ENCODE measurements around the gene ALOX5AP.

The ALOX5AP gene

DNA sequence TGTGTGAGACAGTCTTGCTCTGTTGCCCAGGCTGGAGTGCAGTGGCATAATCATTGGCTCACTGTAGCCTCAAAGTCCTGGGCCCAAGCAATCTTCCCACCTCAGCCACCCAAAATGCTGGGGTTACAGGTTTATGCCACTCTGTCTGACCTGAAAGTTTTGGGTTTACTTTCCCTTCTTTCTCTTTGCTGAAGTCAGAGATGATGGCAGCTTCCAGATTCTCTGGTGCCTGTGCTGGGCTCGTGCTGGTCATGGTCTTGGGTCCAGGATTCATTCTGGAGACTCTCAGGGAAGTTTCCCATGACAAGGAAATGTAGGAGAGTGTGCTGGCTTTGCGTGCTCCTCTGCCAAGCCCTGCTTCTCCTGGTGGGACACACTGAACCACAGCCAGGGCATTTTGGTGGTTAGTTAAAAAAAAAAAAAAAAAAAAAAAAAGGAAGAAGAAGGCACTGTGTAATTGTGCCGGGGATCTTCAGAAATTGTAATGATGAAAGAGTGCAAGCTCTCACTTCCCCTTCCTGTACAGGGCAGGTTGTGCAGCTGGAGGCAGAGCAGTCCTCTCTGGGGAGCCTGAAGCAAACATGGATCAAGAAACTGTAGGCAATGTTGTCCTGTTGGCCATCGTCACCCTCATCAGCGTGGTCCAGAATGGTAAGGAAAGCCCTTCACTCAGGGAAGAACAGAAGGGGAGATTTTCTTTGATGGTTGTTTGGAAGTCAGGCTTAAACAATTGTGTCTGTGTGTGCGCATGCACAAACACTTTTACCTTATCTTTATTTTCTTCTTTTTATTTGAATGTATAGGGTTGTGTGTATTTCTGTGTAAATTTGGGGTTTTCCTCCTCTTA, at the start of gene ALOX5AP:
Gene ALOX5AP, plus strand, starts transcription at position 519 of the 847 bp plus-strand sequence. Its CDS starts 63 bp downstream, at position 582.
- DNase-seq = peak; percentile 62

DNA sequence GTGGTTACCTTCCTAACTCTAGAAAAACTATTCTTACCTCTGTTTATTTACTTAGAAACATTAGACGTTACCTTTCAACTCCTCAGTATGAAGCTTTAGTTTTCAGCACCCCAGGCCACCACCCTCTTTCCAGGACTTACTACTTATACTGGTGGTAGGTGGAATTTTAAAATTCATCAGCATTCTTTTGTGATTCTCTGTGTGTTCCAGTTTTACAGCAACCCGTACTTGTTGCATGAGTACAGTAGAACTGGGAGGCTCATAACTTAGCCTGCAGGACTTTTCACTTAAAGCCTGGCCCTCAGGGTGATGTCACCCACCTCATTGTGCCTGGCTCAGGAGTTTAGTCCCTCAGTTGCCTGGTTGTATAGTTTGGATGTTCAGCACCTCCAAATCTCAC, 49.4 kb upstream of the ALOX5AP start:
- DNase-seq = no peak

DNA sequence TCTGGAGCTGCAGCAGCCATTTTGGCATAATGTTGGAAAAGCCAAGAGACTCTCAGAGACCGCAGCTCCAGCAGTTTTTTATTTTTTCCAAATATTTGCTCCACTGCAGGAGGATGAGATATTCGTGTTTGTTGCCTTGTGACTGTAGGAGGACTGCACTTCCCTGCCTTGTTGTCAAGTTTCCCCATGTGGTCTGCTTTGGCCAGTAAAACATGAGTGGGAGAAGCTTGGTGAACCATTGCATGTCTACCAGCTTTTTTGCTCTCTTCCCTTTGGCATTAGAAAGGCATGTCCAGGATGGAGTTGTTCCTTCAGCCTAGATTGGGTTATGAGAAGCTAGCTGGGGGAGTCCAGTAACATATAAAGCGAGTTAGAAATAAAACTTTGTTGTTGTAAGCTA, 47.7 kb upstream of the ALOX5AP start:
- no peak for DNase-seq

DNA sequence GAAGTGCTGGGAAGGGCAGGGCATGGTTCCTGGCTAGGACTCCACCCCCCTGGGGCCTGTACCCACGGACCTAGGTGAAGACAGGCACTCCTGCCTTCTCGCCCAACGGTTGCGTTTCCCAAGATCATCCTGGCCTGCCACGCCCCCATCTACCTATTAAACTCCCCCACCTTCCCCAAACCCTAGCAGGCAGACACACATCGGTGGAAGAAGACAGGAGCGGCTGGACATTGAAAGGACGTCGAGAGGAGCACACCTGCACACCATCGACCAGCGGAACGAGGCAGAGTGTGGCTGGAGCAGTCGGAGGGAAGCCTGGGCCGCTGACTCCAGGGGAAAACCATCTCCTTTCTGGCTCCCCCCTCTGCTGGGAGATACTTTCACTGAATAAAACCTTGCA, 45.6 kb upstream of the ALOX5AP start:
- DNase-seq = no peak

DNA sequence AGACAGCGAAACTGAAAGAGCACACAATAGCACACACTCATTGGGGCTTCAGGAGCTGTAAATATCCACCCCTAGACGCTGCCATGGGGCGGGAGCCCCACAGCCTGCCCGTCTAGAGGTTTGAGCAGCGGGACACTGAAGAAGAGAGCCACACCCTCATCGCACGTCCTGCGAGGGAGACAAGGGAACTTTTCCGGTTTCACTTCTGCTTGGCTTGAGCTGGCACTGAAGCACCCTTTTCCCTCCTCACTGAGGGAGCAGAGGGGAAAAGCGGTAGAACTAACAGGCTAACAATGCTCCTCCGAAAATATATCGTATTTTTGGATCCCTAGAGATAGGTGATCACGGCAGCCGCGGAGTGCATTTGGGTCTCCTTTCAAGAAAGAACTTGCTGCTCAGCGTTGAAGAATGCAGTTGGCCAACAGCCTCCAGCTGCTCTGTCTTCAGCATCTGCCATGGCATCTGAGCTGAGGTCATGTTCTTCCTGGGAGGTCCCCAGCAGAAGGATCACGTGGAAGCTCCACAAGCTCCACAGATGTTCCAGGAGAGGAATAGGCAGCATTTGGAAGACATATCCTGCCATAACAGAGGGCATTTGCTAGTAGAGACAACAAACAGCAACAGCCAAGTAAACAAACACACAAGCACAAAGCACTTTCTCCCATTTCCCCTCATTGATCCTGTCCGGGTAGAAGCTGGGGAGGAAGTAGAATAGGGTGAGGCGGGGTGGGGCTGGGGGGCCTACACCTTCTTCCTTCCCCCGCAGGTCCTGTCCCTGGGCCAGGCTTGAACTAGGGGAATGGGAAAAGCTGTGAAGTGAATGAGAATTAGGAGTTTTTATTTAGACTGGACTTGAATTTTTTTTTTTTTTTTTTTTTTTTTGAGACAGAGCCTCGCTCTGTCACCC, 44.8 kb upstream of the ALOX5AP start:
- peak; percentile 25 for DNase-seq

DNA sequence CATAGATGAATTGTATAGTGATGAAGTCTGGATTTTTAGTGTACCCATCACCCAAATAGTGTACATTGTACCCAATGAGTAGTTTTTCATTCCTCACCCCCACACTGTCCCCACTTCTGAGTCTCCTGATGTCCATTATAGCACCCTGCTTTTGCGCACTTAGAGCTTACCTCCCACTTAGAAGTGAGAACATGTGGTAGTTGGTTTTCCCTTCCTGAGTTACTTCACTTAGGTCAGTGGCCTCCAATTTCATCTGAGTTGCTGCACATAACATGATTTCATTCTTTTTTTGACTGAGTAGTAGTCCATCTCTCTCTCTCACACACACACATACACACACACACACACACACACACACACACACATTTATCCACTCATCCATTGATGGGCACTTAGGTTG, 43.2 kb upstream of the ALOX5AP start:
- no peak for DNase-seq

DNA sequence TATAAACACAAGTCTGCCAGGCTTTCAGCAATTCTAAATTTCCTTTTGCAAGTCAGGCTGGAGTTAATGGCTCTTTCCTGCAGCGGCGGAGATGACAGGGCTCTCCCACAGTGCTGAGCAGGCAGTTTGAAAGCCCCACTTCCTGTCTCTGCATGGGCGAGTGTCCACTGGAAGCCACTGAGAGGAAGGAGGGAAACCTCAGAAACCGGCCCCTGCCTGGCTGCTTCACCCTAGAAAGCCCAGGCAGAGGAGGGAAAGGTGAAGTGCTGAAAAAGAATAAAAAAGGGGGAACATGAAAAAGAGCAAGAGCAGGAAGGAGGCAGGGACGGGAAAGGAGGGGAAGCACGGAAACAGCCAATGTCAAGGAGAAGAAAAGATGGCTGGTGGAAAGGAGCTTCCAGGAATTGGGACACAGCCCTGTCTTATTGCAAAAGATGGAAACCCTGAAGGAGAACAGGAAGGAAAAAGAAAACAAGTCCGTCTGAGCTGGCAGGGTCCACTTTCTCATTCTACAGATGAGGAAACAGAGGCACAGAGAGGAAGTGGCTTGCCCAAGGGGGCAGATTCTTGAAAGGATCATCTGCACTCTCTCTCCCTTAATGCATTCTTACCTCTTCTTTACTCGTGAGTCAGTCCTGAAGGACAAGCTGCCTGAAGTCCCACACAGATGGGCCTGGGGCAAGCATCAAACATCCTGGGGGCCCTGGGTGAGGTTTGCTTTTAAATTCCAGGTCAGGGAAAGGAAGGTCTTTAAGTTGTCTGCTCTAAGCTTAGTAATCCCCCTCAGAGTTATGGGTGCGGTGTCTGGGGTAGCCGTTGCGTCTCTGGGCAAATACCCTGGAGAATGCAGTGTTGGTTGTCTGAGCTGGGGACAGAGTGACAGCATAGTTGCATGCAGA, 38.8 kb upstream of the ALOX5AP start:
- no peak for DNase-seq

DNA sequence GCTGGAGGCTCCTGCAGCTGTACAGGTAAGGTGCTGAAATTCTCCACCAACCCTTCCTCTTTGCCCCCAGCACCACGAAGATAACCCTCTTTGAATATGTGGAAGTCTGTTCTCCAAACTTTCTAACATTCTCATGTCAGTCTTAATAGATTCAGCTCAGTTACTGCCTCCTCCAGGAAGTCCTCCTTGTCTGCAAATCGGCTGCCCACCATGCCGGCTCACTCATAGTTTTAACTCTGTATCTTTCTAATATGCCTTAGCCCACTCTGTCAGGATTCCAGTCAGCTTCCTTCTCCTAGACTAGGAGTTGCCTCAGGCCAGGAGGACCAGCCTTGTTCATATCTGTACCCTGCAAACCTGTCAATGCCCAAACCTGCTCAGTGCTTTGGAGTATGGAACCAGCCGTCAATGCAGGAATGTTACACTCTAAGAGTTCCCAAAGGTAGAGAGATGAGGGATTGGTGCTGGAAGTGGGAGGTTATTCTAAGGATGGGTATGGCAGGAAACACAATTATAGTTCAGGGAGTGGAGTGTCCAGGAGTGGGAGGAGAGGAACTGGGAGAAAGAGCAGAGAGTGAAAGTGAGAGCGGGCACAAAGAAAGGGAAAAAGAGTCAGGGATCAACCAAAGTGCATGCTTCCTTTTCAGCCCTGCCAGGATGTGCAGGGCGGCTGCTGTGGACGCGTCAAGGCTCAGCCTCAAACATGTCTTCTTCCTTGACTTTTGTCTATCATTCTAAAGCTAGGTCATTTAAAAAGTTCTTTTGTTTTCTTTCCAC, 38.0 kb upstream of the ALOX5AP start:
- no peak for DNase-seq

DNA sequence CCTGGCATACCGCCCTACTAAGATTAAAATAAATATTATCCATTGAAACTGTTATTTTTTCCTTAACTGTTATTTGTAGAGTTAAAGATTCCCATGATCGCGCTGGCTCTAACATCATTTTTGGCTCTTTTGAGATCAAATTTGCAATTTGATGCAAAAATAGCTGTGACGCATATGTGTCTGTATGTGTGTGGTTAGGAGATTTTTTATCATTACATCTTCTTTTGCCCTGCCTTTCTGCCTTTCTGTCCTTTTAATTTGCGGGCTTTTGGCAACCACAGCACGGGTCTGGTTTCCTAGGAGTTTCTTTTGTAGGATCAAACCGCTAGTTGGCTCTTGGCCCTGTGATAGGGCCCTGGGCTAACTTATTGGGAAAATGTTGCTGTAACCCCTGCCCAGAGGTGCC, 37.3 kb upstream of the ALOX5AP start:
- no peak for DNase-seq

DNA sequence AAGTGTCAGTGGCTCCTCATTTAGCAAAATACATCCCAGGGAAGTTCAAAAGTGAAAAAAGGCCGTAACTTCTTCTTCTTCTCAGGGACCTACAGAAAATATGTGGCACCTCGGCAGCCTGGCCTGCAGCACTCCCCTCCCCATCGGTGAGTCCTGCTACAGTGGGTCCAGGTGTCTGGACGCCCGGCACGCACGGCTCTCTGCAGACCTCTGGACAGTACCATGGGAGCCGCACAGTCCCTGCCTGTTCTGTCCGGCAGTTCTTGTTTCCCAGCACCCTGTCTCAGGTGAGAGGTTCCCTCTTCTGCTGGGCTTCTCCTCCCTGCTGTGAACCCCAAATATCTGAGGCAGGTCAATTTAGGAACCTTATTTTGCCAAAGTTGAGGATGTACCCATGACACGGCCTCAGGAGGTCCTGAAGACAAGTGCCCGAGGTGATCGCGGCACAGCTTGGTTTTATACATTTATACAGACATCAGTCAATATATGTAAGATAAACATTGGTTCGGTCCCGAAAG, 36.8 kb upstream of the ALOX5AP start:
- DNase-seq = no peak

DNA sequence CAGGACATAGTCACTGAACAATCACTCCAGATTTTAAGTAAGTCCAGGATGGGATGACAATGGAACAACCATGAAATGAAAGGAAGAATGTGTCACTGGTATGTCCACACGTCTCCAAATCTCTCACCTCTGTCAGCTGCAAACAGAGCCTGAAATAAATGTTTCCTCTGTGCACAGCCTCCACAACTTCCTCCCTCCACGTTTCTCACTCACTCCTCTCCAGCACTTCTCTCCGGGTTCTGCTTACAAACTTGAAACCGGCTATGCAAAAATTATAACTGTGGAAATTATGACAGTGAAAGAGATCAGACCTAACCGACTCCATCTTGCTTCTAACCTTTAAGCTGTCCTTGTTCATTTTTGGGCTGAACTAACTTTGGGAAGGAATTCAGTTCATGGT, 35.0 kb upstream of the ALOX5AP start:
- no peak for DNase-seq

DNA sequence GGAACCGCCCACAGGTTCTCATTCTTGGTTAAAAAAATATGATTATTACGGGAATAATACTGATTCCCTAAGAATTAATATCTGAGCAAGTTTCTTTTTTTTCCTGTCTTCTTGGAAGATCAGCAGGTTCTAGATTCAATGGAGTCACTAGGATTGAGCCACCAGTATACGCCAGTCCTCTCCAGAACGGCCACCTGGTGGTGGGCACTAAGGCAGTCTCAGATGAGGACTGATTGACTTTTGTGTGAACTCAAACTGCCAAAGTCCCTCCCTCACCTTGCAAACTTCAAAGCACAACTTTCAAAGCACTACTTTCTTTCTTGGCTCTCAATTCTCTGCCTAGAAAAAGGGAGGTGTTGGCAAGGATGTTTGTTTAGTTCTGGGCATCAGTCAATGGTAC, 33.3 kb upstream of the ALOX5AP start:
- DNase-seq = no peak

DNA sequence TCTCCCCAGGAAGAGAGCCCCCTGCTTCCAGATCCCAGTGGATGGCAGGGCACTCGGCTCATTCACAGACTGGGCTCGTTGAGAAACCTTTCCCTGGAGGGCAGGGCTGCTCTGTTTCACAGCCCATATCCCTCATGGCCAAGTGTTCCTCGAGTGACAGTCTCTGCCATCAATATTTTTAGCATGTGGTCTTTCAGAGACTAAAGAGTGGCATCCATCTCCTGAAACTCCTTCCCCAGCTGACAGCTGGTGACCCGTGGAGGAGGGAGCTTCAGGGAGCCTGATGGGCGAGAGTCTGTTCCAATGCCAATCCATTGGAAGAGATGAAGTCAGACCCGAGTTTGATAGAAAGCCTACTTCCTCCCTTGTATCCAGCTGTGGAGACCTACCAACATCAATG, 30.7 kb upstream of the ALOX5AP start:
- no peak for DNase-seq

DNA sequence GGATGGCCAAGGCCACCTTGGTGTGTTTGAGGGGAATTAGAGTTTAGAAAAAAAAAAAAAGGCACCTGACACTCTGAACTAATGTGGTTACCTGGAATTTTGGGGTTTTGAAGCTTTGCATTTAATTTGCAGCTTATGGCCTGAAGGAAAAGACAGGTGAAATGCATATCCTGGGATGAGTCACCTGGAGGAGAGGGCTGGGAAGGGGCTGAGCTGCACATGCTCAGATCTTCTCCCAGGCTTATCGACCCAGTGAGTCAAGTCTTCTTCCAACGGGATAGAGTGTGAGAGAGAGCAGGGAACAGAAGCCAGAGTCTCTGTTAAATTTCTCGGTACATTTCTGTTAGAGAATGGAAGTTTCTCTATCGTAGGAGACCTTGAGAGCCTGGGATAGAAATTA, 29.7 kb upstream of the ALOX5AP start:
- DNase-seq = no peak

DNA sequence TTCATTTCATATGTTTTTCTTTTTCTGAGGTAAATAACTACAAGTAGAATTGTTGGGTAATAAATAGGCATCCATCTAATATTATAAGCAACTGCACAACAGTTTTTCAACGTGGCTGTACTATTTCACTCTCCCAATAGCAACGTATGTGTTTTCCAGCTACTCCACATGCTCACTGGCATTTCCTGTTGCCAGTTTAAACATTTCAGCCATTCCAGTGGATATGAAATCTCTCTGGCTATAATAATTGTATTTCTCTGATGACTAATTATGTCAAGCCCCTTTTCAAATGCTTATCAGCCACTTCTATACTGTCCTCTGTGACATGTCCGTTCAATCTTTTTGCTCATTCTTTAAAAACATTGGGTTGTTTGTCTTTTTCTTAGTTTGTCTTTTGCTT, 26.8 kb upstream of the ALOX5AP start:
- no peak for DNase-seq

DNA sequence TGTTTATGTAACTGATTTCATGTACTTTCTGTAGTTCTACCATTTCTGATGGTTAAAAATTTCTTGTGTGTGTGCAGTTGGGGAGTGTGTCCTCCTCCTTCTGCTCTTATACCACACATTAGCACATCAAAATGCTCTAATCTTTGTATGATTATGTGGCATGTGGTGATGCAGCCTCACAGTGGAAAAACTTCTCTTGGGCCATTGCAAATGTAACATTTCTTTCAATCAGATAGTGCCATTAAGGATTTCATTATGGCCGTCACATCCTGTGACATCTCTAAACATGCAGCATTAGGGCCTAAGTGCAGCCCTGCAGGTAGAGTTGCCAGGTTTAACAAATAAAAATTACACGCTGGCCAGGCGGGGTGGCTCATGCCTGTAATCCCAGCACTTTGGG, 24.9 kb upstream of the ALOX5AP start:
- DNase-seq = no peak

DNA sequence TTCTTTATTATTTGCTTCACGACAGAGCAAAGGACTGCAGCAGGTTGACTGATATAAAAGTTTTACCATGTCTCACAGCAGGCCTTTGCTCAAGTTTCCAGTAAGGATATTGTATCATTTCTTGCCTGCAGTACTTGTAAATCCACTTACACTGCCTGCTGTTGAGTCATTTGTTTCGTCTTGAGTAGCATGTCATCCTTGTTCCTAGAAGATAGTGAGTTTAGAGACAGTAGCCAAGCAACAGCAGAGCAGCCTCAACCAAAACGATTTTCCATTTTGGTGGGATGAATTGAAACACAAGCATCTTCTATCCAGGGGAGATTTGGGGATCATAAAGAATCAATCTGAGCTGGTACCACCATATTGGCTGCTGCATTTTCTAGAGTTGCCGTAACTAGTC, 24.0 kb upstream of the ALOX5AP start:
- no peak for DNase-seq

DNA sequence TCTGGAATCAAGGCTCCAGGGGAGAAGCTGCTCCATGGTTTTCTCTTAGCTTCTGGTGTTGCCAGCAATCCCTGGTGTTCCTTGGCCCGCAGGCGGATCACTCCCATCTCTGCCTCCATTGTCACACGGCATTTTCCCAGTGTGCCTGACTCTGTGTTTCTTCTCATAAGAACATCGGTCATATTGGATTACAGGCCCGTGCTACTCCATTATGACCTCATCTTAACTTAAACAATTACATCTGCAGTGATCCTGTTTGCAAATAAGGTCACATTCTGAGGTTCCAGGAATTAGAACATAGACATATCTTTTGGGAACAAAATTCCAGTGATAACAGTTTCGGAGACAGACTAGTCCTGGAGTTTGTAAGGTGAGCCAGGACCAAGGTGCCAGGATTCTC, 23.5 kb upstream of the ALOX5AP start:
- no peak for DNase-seq

DNA sequence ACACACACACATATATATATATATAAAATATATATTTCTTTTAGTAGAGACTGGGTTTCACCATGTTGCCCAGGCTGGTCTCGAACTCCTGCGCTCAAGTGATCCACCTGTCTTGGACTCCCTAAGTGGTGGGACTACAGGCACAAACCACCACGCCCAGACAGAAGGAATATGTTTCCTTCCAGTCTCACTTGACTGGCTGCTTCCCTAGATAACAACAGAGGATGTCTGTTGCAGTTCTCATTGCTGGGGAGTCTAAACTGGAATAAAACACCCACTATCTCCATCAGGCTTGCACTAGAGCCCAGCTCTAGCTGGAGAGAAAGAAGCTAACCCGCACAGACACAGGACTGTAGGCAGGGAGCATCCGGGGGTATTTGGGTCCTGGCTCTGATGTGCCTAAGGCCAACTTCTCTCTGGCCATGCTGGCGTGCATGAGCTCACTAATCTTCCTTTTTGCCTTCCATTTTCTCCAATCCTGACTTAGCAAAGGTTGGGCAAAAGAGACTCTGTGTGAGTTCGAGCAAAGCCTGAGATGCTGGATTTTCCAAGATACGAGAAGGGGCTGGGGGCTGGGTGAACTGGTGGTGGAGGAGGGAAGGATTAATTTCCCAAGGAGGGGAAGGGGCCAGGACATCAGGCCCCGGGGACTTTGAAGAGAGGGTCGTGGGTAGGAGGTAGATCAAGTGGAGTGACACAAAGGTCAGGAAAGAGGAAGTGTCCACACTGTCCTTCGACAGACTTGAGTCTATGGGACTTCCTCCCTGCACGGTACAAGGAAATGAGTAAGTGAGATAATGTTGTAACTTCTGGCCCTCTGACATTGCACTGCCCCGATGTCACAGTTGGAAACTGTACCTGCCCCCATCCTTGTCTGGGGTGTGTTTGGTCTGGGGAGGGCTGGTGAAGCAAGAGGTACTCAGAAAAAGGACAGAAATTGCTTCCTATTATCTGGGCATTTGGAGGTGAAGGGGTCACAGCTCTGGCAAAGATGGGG, 22.5 kb upstream of the ALOX5AP start:
- no peak for DNase-seq

DNA sequence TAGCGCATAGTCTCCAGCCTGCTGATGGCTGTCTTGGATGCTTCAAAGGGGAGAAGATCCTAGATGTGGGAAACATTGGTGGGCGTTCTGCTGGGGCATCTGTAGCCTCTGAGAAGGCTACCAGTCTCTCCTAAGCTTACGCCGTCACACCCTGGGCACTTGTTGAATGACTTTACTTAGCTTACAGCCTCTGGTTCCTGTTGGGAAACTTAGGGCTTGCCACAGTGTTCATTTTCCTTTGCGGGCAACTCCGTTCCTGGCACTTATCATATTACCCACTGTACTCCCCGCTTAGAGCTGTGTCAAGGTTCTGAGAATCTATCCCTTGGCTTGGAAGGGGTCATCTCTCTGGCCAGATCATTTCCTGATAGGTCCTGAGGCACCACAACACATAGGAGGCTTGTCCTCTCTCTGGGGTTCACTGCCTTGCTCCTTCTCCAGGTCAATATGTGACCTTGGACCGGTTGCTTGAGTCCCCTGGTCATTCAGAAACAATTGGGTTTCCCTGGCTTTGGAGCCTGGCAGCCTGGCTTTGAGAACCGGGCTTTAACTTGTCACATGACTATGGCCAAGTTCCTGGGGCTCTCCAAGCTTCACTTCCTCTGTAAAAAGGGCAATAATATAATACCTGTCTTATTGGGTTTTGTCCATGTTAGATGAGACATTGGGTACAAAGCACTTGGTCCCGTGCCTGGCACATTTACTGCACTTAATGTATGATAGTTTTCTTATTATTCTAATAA, 20.5 kb upstream of the ALOX5AP start:
- no peak for DNase-seq

All from CD4-positive, alpha-beta T cell treated with Interleukin-6 for 4 hours (primary cell).